ENCODE data around the gene LMX1B.

DNA sequence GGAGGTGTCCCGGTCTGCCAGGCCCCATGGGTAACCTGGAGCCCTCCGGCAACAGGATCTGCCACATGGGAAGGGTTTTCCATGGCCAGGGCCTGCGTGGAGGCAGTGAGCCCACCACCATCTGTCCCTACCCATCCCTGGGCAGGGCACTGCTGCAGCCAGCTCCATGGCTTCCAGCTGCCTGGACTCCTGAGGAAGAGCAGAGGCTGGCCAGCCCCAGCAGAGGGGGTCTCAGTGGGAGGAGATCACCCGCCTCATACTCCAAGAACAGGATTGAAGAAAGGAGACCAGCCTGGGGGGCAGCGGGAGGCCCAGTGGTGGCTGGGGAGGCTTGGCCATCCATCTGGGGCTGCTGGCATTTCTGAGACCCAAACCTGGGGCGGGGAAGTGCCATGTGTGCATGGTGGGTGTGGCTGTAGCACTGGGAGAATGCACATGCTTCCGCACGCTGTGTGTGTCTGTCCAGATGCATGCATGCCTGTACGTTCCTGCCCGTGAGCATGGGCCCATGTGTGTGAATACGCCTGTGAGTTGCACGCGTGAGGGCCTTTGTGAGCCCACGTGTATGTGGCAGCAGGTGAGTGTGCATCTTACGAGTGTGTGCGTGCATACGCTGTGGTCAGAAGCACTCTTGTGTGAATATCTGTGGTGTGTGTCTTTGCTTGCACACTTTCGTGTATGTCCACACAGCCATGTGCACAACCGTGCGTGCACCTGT is 78.5 kb downstream of the LMX1B start:
- TF ChIP-seq CTCF (conservative IDR thresholded peaks at IDR 0.05) (no peak), ZFX (IDR thresholded peaks at IDR 0.05) (no peak)

All from C4-2B (cell line).